Activated CD8-positive, alpha-beta memory T cell treated with anti-CD3 and anti-CD28 coated beads, Interleukin-2, amount 10 ng/mL, durations not matched to agents 7 days and 5 days (primary cell): ENCODE results near the gene KIAA1671. TPM values are rescaled to one million over a fixed set of nuclear protein-coding genes. Genes with fewer than 3 reads are reported as not detected.

Experiments
- ATAC-seq: fragments of 150-1000 bp; cut with Tn5 transposase; one replicate; pipeline ENCODE4 v1.10.0; 2021; ENCODE audit warnings: moderate library complexity
- CTCF ChIA-PET: fragments of 350-600 bp; sonication (Branson Sonifier 250); formaldehyde crosslinking; loops from one replicate; lab custom pipeline; 2021; ENCODE audit warnings: antibody characterized with exemption; lab: Charles Lee
- DNase-seq: peaks from one replicate; pipeline ENCODE4 v3.0.0-alpha.2; 2020
- H3K27ac Mint-ChIP-seq: one replicate; pipeline ENCODE4 v1.8.0; 2021; ENCODE audit warnings: mild to moderate bottlenecking, mixed read lengths
- H3K27me3 Mint-ChIP-seq: one replicate; pipeline ENCODE4 v1.8.0; 2021; ENCODE audit warnings: mixed read lengths
- H3K36me3 Mint-ChIP-seq: one replicate; pipeline ENCODE4 v1.8.0; 2021; ENCODE audit warnings: mild to moderate bottlenecking, mixed read lengths
- H3K4me1 Mint-ChIP-seq: one replicate; pipeline ENCODE4 v1.8.0; 2021; ENCODE audit warnings: mixed read lengths
- H3K4me3 Mint-ChIP-seq: one replicate; pipeline ENCODE4 v1.8.0; 2021; ENCODE audit warnings: mild to moderate bottlenecking, moderate library complexity, mixed read lengths
- H3K9me3 Mint-ChIP-seq: one replicate; pipeline ENCODE4 v1.8.0; 2022; ENCODE audit warnings: low read depth, mixed read lengths
- total RNA-seq, 2 experiments: library from RNA; stranded (reverse); gene quantifications; one replicate each; pipeline ENCODE4 v1.2.3, GENCODE V29; 2021

Gene KIAA1671
- total RNA-seq, 2 experiments from 2014 or later = 11.4 to 20.1 TPM

DNA sequence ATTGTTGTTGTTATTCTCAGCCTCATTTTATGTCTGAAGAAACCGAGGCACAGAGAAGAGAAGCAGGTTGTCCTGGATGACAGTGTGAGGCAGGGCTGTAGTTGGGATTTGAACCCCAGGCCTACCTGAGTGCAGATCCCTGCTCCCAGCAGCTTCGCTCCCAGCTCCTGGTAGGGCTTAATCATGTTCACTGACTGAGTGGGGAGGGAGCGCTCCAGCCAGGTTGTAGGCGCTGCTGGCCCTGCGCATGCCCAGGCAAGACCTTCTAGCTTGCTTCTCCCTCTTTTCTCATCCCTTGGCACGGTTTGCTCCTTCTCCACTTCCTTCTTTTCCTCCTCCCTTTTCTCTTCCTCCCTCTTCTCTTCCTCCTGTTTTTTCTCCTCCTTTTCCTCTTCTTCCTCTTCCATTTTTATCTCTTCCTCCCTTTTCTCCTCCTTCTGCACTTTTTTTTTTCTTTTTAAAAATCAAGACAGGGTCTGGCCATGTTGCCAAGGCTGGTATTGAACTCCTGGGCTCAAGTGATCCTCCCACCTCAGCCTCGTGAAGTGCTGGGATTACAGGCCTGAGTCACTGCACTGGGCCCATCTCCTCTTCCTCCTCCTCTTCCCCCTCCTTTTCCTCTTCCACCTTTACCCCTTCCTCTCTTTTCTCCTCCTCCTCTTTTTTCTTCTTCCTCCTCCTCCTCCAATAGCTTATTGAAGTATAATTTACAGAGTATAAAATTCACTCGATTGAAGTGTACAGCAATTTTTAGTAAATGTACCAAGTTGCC, 109.3 kb downstream of the KIAA1671 start:
- CTCF ChIA-PET = interaction anchor here (0.7 to 8.7 kb wide), 7 partner anchors 9 to 111 kb away, joined by 3 to 85 read pairs (median 3); no protein-coding TSS in a partner anchor
- ATAC-seq (peak; percentile 3), DNase-seq (no peak)
- Mint-ChIP-seq H3K4me1 (peaks cover 41% of the 10 kb centered on the region), H3K36me3 (no peaks in the 10 kb centered on the region), H3K27ac (peak overlapping the region; percentile 79), H3K4me3 (peak overlapping the region; percentile 32), H3K27me3 (no peaks in the 10 kb centered on the region), H3K9me3 (no peaks in the 10 kb centered on the region)

DNA sequence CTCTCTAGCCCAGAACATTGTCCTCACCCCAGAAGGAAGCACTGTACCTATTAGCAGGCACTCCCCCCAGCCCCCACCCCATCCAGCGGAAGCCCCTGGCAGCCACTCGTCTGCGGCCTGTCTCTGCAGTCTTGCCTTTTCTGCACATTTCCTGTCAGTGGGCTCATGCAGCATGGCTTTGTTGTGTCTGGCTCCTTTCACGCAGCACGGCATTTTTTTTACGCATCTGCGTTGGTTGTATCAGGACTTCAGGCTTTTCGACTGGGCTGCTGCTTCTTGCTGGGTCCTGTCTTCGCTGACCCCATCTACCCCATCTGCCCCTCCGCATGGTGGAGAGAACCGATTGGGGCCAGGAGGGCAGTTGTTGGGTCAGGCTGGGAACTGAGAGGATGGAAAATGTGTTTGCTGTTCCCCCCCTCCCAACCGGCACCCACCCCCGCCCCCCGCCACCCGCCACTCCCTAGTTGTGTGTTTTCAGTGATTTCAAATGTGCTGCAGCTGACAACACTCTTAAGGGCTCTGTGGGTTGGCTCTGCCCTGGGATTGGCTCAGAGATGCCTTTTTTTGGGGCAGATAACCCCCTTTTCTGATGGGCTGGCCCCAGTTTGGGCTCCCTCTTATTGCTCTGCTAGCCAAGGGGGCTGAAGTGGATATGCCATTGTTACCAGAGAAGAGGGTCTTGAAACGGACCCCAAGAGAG, 110.0 kb downstream of the KIAA1671 start:
- CTCF ChIA-PET = interaction anchor here (0.7 to 8.7 kb wide), 6 partner anchors 8 to 111 kb away, joined by 3 to 85 read pairs (median 12); no protein-coding TSS in a partner anchor
- H3K27me3 Mint-ChIP-seq = no peaks in the 10 kb centered on the region
- peak overlapping the region; percentile 79 for H3K27ac Mint-ChIP-seq
- H3K36me3 Mint-ChIP-seq = no peaks in the 10 kb centered on the region
- no peaks in the 10 kb centered on the region for H3K9me3 Mint-ChIP-seq
- DNase-seq (peak; percentile 85), ATAC-seq (peak; percentile 80)
- H3K4me3 Mint-ChIP-seq = peak overlapping the region; percentile 32
- H3K4me1 Mint-ChIP-seq = peaks cover 39% of the 10 kb centered on the region

DNA sequence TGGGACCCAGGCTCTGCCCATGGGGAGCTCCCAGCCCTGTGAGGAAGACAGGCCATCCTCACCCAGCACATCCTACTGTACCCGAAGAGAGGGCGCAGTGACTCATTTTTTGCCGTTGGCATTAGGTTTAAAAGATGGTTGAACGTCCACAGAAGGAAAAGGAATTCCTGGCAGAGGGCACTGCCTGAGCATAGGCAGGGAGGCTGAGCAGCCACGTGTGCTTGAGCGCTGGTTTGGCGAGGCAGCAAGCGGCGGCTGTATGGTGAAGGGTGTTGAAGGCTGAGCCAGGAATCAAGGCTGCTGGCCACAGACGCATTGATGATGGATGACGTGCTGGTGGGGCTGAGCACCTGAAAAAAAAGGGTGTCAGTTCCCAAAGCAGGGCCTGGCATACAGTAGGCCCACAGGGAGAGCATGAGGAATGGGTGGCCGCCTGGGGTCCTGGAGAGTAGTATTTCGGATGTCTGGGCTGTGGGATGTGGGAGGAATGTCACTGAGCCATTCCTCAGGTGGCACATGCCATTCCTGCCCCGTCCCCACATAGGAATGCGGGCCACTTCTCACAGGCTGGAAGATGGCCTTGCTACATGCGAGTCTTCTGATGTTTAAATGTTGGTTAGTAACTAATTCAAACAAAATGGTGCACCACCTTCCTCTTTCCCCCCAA, 112.5 kb downstream of the KIAA1671 start:
- no peak overlapping the region for H3K27ac Mint-ChIP-seq
- no peaks in the 10 kb centered on the region for H3K27me3 Mint-ChIP-seq
- ATAC-seq (no peak), DNase-seq (no peak)
- CTCF ChIA-PET = interaction anchor here (1.5 kb wide), 1 partner anchor 17 kb away, joined by 3 read pairs; no protein-coding TSS in a partner anchor
- H3K4me3 Mint-ChIP-seq = no peak overlapping the region
- no peaks in the 10 kb centered on the region for H3K9me3 Mint-ChIP-seq
- no peaks in the 10 kb centered on the region for H3K36me3 Mint-ChIP-seq
- H3K4me1 Mint-ChIP-seq = peaks cover 62% of the 10 kb centered on the region

DNA sequence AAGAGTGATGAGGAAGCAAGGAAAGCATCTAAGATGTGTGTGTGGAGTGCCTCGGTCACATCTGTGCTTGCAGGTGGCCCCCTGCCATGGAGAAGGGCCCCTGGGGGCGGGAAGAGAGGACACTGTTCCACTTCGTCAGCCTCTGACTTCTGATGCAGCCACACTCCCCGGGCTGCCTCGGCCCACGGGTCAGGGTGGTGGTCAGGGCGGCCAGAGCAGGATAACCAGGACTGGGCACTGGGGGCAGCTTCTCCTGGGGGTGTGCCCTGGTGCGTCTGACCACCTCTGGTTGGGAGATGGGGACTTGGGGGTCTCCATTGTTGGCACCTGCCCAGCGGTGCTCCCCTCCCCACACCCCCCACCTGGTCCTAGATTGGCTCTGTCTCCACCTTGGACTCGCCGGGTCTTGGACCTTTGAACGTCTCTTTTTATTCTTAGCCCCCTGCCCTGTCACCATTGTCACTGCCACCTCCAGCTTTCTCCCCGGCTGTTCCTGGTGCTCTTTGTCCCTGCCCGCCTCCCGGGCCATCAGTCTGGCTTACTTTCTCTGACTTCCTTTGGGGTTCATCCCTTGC, 114.4 kb downstream of the KIAA1671 start:
- Mint-ChIP-seq H3K4me1 (peaks cover 63% of the 10 kb centered on the region), H3K9me3 (no peaks in the 10 kb centered on the region), H3K4me3 (no peak overlapping the region), H3K36me3 (no peaks in the 10 kb centered on the region), H3K27ac (peak overlapping the region; percentile 88), H3K27me3 (no peaks in the 10 kb centered on the region)
- DNase-seq (no peak), ATAC-seq (no peak)
- CTCF ChIA-PET = interaction anchor here (1.1 to 1.4 kb wide), 2 partner anchors 9 to 12 kb away, joined by 4 to 5 read pairs; no protein-coding TSS in a partner anchor

DNA sequence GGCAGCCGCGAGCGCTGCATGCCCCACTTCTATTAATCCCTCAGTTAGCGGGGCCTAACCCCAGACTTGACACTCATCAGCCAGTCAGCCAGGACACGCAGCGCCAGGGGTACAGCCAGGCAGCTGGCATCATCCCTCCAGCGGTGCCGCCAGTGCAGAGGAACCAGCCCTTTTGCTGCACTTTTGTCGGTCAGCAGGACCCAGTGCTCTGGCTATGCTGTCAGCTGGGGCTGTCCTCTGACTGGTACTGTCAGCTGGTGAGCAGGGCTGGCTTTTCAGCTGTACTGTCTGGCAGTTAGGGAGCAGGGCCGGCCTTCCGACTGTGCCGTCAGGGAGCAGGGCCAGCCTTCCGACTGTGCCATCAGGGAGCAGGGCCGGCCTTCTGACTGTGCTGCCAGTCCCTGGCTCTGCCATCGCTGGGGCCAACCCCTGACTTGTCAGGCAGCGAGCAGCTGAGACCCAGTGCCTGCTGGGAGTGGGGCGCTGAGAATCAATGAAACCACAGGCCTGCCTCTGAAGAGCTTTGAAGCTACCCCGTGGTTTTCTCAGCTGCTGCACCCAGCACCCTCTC, 115.4 kb downstream of the KIAA1671 start:
- Mint-ChIP-seq H3K27ac (peak overlapping the region; percentile 88), H3K27me3 (no peaks in the 10 kb centered on the region), H3K9me3 (no peaks in the 10 kb centered on the region), H3K4me3 (peak overlapping the region; percentile 81), H3K4me1 (peaks cover 64% of the 10 kb centered on the region), H3K36me3 (peaks cover 2% of the 10 kb centered on the region)
- ATAC-seq (peak; percentile 83), DNase-seq (peak; percentile 93)
- CTCF ChIA-PET = interaction anchor here (0.8 to 6.2 kb wide), 9 partner anchors 9 to 266 kb away, joined by 3 to 85 read pairs (median 8); no protein-coding TSS in a partner anchor

DNA sequence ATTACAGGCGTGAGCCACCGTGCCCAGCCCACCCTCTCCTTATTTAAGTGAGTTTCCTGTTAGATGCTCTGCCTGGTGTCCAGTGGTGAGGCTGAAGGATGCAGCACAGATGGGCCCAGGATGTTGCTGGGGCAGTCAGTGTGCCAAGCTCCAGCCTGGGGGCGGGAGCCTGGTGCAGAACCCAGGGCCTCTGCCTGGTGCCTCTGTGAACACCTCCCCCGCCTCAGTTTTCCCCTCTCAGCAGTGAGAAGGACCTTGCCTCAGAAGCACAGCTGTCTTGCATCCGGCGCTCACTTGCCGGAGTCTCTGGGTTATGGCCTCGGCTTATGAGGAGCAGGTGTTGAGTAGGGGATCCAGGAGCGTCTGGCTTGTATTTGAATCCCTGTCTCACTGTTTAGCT, 116.2 kb downstream of the KIAA1671 start:
- CTCF ChIA-PET = interaction anchor here (0.5 to 6.2 kb wide), 10 partner anchors 8 to 265 kb away, joined by 3 to 85 read pairs (median 8); no protein-coding TSS in a partner anchor
- H3K9me3 Mint-ChIP-seq = no peaks in the 10 kb centered on the region
- no peaks in the 10 kb centered on the region for H3K27me3 Mint-ChIP-seq
- peak; percentile 32 for ATAC-seq
- peak overlapping the region; percentile 88 for H3K27ac Mint-ChIP-seq
- peaks cover 62% of the 10 kb centered on the region for H3K4me1 Mint-ChIP-seq
- peak; percentile 65 for DNase-seq
- H3K4me3 Mint-ChIP-seq = peak overlapping the region; percentile 81
- H3K36me3 Mint-ChIP-seq = peaks cover 2% of the 10 kb centered on the region

DNA sequence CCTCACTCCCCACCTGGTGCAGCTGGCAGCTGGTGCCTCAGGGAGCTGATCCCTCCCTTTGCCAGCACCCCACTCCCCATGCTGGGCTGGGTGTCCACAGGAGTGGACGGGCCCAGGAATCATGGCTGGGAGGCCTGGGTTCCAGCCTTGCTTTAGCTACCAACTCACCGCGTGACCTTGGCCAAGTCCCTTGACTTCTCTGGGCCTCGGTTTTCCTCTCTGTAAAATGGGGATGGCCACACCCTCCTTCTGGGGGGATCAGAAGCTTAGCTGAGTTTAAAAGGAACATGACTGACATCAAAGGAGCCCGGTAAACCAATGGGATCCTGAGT, 116.9 kb downstream of the KIAA1671 start:
- Mint-ChIP-seq H3K4me3 (peak overlapping the region; percentile 81), H3K4me1 (peaks cover 64% of the 10 kb centered on the region), H3K27ac (peak overlapping the region; percentile 88), H3K36me3 (peaks cover 2% of the 10 kb centered on the region), H3K27me3 (no peaks in the 10 kb centered on the region), H3K9me3 (no peaks in the 10 kb centered on the region)
- CTCF ChIA-PET = interaction anchor here (0.5 to 6.2 kb wide), 6 partner anchors 8 to 264 kb away, joined by 4 to 85 read pairs (median 14); no protein-coding TSS in a partner anchor
- no peak for ATAC-seq
- DNase-seq = no peak

DNA sequence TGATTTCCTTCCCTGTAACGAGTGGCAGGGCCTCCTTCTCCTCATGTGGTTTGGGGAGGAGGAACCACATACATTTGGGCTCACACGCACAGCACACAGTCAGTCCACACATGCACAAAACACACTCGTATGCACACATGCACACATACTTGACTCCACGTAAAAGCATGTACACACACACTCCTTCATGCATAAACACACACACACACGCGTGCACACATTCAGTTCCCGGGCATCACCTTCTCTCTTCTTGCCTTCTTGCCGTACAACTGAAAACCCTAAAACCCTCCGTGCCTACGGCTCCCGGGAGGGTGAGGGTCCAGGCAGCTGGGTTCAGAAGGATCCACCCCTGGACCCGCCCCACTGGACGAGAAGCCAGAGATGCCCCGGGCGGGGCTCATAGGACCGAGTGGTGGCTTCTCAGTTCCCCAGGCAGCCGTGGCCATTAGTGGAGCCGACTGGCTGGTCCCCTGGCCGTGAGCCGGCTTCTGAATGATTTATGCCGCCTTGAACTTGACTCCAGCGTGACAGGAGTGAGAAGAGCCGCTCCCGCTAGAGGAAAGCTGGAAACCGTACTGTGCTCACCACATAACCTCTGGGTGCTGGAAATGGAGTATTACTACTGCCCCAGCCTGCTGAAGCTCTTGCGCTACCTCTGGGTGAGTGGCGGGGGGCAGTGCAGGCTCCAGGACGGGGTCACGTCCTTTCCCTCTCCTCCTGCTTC, 117.4 kb downstream of the KIAA1671 start:
- Mint-ChIP-seq H3K9me3 (no peaks in the 10 kb centered on the region), H3K4me3 (peak overlapping the region; percentile 81), H3K36me3 (peaks cover 2% of the 10 kb centered on the region), H3K27ac (peak overlapping the region; percentile 88), H3K4me1 (peaks cover 69% of the 10 kb centered on the region), H3K27me3 (no peaks in the 10 kb centered on the region)
- CTCF ChIA-PET = interaction anchor here (0.9 to 6.2 kb wide), 5 partner anchors 7 to 22 kb away, joined by 3 to 85 read pairs (median 20); no protein-coding TSS in a partner anchor
- DNase-seq (peak; percentile 61), ATAC-seq (peak; percentile 17)

DNA sequence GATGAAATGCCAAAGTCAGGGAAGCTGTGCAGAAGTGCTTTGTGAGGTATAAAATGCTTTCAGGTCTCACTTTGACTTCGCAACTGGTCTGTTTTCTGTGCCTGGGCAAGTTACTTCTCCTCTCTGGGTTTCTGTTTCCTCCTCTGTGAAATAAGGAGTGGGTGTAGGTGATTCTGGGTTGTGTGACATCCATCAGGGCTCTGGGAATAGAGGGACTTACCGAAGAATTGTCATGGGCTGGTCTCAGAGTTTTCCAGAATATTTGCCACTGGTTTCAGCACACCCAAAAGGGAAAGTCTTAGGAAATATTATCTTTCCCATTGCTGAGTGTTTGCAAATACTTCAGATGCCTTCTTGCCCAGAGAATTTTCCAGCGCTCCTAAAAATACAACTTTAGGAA, 118.4 kb downstream of the KIAA1671 start:
- H3K4me1 Mint-ChIP-seq = peaks cover 78% of the 10 kb centered on the region
- CTCF ChIA-PET = interaction anchor here (6.0 to 6.2 kb wide), 2 partner anchors 10 to 13 kb away, joined by 55 to 85 read pairs; no protein-coding TSS in a partner anchor

DNA sequence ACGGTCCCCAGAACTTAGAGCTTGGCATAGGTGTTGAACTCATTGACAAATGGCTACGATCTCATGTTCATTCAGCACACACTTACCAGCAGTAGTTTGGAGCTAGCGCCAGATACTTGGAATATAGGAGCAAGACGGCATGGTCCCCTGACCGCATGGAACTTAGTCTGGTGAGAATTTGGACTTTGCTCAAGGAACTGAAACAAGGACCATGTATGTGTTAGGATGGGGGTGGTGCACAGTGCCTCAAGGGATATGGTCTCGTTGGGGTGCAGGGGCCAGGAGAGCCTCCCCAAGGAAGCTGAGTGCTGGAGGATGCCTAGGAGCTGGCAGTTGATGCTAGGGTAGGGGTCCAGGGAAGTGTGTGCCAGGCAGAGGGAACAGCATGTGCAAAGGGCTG, 119.2 kb downstream of the KIAA1671 start:
- Mint-ChIP-seq H3K9me3 (no peaks in the 10 kb centered on the region), H3K27ac (peak overlapping the region; percentile 49), H3K4me3 (peak overlapping the region; percentile 81), H3K36me3 (peaks cover 2% of the 10 kb centered on the region), H3K27me3 (no peaks in the 10 kb centered on the region), H3K4me1 (peaks cover 85% of the 10 kb centered on the region)
- ATAC-seq (no peak), DNase-seq (no peak)
- CTCF ChIA-PET = interaction anchor here (1.2 to 6.2 kb wide), 4 partner anchors 9 to 131 kb away, joined by 4 to 85 read pairs (median 30); no protein-coding TSS in a partner anchor

More for the DNA sequence above, 118.4 kb downstream of the KIAA1671 start:
- Mint-ChIP-seq H3K4me3 (peak overlapping the region; percentile 81), H3K36me3 (peaks cover 2% of the 10 kb centered on the region), H3K27ac (peak overlapping the region; percentile 88), H3K9me3 (no peaks in the 10 kb centered on the region), H3K27me3 (no peaks in the 10 kb centered on the region)
- no peak for ATAC-seq
- DNase-seq = peak; percentile 46

DNA sequence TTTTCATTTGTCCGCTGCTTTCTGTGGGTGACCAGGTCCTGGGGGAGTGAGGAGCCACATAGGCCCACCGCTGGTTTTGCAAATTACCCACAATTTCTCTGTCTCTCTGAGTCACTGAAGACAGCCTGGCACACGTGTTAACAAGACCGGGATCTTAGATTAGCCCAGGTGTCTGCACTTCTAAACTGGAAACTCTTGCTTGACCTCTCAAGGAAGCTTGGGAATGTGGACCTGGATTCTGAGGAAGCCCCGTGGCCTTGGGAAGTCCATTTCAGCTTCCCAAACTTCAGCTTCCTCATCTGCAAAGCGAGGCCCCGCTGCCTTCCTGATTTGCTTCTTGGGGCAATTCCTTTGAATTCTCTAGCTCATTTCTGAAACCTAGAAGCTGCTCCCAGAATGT, 119.9 kb downstream of the KIAA1671 start:
- H3K27ac Mint-ChIP-seq = peak overlapping the region; percentile 16

More for the DNA sequence above, 119.9 kb downstream of the KIAA1671 start:
- H3K4me3 Mint-ChIP-seq = peak overlapping the region; percentile 81
- peaks cover 89% of the 10 kb centered on the region for H3K4me1 Mint-ChIP-seq
- DNase-seq (no peak), ATAC-seq (no peak)
- H3K9me3 Mint-ChIP-seq = no peaks in the 10 kb centered on the region
- CTCF ChIA-PET = interaction anchor here (0.8 to 6.2 kb wide), 6 partner anchors 9 to 278 kb away, joined by 3 to 85 read pairs (median 4); no protein-coding TSS in a partner anchor
- H3K27me3 Mint-ChIP-seq = no peaks in the 10 kb centered on the region
- H3K36me3 Mint-ChIP-seq = peaks cover 2% of the 10 kb centered on the region
